Measurements from ENCODE around the gene PTPRN2. TPM values are rescaled to one million over a fixed set of nuclear protein-coding genes. Genes with fewer than 3 reads are reported as not detected.
"Not testable (repeated sequence)": the region's sequence is repeated elsewhere in the genome, so short reads cannot be mapped to it uniquely, and the experiment has no call there.

Gene PTPRN2
- total and polyA plus RNA-seq, 8 donors, result 4.9 to 136 (median 46.8) TPM

DNA sequence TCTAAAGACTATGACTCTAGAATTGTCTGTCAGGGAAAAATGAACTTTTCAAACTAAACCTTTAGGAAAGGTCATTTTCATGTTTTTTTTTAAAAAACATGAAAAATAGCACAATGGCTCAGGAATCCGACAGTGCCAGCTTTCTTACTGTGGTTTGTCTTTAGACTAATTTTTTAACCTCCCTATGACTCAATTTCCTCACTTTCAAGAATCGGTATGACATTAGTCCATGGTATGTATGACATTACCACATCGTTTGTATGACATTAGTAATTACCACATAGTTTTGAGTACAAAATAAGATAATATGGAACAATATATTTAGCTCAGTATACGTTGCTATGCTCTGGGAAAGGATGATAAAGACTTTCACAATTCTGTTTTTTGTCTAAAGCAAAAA, 383.2 kb downstream of the PTPRN2 start:
- H3K4me1 ChIP-seq, result no peaks in the 10 kb centered on the region

DNA sequence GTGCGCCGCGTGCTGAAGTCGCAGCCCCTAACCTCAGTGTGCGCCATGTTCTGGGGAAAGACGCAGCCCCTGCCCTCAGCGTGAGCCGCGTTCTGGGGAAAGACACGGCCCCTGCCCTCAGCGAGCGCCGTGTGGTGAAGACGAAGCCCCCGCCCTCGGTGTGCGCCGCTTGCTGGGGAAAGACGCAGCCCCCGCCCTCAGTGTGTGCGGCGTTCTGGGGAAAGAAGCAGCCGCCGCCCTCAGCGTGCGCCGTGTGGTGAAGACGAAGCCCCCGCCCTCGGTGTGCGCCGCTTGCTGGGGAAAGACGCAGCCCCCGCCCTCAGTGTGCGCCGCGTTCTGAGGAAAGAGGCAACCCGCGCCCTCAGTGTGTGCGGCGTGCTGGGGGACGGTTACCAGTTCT, 383.7 kb downstream of the PTPRN2 start:
- H3K27ac ChIP-seq; H3K9me3 ChIP-seq; H3K36me3 ChIP-seq; H3K27me3 ChIP-seq; intact Hi-C loops (cut with DNase I; ENCODE audit: low total_unique reads); H3K4me3 ChIP-seq; DNase-seq; H3K4me1 ChIP-seq: not testable (repeated sequence)
- 44 to 70% (median 63%) methylated on average over 25 to 42 of the region's 42 CpGs for whole genome bisulfite sequencing, 5 donors

More for the DNA sequence above, 383.2 kb downstream of the PTPRN2 start:
- TF ChIP-seq POLR2A (IDR thresholded peaks at IDR 0.05), result no peak
- TF ChIP-seq, protein P1, sequence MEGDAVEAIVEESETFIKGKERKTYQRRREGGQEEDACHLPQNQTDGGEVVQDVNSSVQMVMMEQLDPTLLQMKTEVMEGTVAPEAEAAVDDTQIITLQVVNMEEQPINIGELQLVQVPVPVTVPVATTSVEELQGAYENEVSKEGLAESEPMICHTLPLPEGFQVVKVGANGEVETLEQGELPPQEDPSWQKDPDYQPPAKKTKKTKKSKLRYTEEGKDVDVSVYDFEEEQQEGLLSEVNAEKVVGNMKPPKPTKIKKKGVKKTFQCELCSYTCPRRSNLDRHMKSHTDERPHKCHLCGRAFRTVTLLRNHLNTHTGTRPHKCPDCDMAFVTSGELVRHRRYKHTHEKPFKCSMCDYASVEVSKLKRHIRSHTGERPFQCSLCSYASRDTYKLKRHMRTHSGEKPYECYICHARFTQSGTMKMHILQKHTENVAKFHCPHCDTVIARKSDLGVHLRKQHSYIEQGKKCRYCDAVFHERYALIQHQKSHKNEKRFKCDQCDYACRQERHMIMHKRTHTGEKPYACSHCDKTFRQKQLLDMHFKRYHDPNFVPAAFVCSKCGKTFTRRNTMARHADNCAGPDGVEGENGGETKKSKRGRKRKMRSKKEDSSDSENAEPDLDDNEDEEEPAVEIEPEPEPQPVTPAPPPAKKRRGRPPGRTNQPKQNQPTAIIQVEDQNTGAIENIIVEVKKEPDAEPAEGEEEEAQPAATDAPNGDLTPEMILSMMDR (IDR thresholded peaks at IDR 0.05), result no peak
- no peak for TF ChIP-seq EP300 (IDR thresholded peaks at IDR 0.05)
- TF ChIP-seq POLR2AphosphoS5 (IDR thresholded peaks at IDR 0.05), result no peak
- DNase-seq, result no peak
- intact Hi-C loops (cut with DNase I; ENCODE audit: low total_unique reads), result no loop called here
- WGBS, 5 donors, result 81 to 90% (median 84%) methylated on average over 4 of the region's 4 CpGs
- no peak overlapping the region for H3K27ac ChIP-seq
- peaks cover 0 to 8% (median 0%) of the 10 kb centered on the region in 3 donors for H3K27me3 ChIP-seq
- no peak overlapping the region for H3K4me3 ChIP-seq
- H3K36me3 ChIP-seq, result no peaks in the 10 kb centered on the region
- H3K9me3 ChIP-seq, result no peaks in the 10 kb centered on the region

DNA sequence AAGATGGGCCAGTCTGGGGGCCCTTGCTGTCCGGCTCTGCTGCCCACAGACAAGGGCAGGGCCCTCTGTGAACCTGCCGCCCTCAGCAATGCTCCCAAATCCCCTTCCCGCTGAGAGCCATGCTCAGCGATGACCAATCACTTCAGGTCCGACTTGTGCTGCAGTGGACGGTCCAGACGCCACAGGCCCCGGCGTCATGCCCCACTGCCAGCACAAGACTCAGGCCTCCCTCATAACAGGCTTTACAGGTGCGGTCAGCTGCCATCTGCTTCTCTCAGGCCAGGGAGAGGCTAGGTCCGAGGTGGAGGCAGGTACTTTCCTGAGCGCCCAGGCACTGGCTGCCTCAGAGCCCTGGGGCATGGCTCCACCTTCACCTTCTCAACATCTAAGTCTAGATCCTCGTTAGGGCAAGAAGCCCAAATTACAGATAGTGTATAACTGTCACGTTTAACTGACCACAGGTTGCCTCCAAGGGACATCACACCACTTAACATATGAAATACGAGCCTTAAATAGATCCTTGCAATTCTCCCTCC, 393.2 kb downstream of the PTPRN2 start:
- TF ChIP-seq EP300 (IDR thresholded peaks at IDR 0.05) (no peak), POLR2AphosphoS5 (IDR thresholded peaks at IDR 0.05) (no peak), POLR2A (IDR thresholded peaks at IDR 0.05) (no peak)
- TF ChIP-seq, protein P1 (IDR thresholded peaks at IDR 0.05), result no peak
- no peaks in the 10 kb centered on the region for H3K4me1 ChIP-seq
- WGBS, 5 donors, result 86 to 93% (median 90%) methylated on average over 14 to 15 of the region's 15 CpGs
- H3K9me3 ChIP-seq, result peaks cover 0 to 43% (median 17%) of the 10 kb centered on the region in 4 donors
- peaks cover 0 to 7% (median 3%) of the 10 kb centered on the region in 4 donors for H3K36me3 ChIP-seq
- H3K27me3 ChIP-seq, result no peaks in the 10 kb centered on the region
- intact Hi-C loops (cut with DNase I; ENCODE audit: low total_unique reads), result no loop called here
- H3K4me3 ChIP-seq, result no peak overlapping the region
- H3K27ac ChIP-seq, result no peak overlapping the region
- no peak for DNase-seq

DNA sequence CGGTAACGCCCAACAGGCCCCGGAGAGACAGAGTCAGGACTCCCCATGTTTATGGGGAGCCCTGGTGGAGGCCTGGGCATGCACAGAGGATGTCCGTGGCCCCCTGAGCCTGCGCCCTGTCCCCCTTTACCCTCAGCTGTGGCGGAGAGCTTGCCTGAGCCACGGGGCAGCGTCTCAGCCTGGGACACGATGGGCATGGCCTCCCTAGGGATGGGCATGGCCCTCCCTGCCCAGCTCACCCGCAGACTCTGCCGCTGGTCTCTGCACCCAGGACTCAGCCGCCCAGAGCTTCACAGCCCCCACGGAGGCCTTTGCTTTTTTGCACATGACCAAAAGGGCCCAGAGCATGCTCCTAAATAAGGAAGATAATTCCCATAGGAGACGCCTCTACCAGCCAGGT, 394.2 kb downstream of the PTPRN2 start:
- H3K4me3 ChIP-seq, result no peak overlapping the region
- 89 to 97% (median 92%) methylated on average over 7 to 14 of the region's 14 CpGs for WGBS, 5 donors
- H3K4me1 ChIP-seq, result no peaks in the 10 kb centered on the region
- no peak for DNase-seq
- H3K27ac ChIP-seq, result no peak overlapping the region
- peaks cover 0 to 50% (median 17%) of the 10 kb centered on the region in 4 donors for H3K9me3 ChIP-seq
- no peak for TF ChIP-seq POLR2A (IDR thresholded peaks at IDR 0.05)
- no peak for TF ChIP-seq EP300 (IDR thresholded peaks at IDR 0.05)
- TF ChIP-seq, protein P1 (IDR thresholded peaks at IDR 0.05), result no peak
- no peak for TF ChIP-seq POLR2AphosphoS5 (IDR thresholded peaks at IDR 0.05)
- intact Hi-C loops (cut with DNase I; ENCODE audit: low total_unique reads), result no loop called here
- peaks cover 0 to 7% (median 3%) of the 10 kb centered on the region in 4 donors for H3K36me3 ChIP-seq
- no peaks in the 10 kb centered on the region for H3K27me3 ChIP-seq

DNA sequence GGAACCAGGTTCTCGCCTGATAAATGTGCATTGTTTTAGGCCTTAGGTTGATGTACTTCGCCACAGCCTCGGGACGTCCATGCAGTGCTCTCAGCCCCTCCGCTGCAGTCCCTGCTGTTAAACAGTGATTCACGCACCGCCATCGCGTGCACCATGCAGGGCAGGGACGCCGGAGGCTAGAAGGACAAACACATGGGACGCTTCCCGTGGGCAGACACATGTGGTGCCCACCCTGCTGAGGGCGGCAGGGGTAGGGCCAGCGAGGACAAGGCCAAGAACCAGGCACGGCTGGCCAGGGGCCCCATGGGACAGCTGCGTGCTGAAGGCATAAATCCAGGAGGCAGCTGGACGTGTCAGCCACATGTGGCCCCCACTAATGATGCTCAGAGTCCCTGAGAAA, 394.7 kb downstream of the PTPRN2 start:
- intact Hi-C loops (cut with DNase I; ENCODE audit: low total_unique reads), result no loop called here
- Histone ChIP-seq H3K27me3 (no peaks in the 10 kb centered on the region), H3K9me3 (peaks cover 0 to 50% (median 17%) of the 10 kb centered on the region in 4 donors), H3K27ac (no peak overlapping the region), H3K4me3 (no peak overlapping the region), H3K4me1 (no peaks in the 10 kb centered on the region), H3K36me3 (peaks cover 0 to 7% (median 3%) of the 10 kb centered on the region in 4 donors)
- 86 to 97% (median 91%) methylated on average over 17 to 18 of the region's 18 CpGs for WGBS, 5 donors
- TF ChIP-seq, protein P1 (IDR thresholded peaks at IDR 0.05), result no peak
- TF ChIP-seq EP300 (IDR thresholded peaks at IDR 0.05) (no peak), POLR2AphosphoS5 (IDR thresholded peaks at IDR 0.05) (no peak)
- DNase-seq, result no peak
